ENCODE measurements around the gene IL18R1.

DNA sequence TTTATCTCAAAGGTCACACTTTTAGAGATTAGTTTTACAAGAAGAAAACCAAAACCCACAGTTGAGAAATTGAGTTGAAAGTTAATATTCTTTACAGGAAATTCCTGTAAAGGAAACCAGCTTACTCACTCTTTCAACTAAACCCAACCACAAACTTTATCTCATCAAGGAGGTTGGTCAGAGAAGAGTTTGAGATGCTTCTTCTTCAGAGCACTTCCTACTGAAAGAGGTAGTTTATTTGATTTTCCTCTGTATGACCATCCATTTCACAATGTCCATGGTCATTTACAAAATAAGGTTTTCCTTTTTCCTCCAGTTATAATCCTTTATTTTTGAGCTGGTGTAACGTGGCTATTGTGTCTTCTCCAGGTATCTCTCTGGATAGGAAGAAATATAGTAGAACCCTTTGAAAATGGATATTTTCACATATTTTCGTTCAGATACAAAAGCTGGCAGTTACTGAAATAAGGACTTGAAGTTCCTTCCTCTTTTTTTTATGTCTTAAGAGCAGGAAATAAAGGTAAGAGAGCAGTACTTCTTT, 62.9 kb downstream of the IL18R1 start:
- TF ChIP-seq EZH2 (IDR thresholded peaks at IDR 0.05; ENCODE audit: insufficient read depth, low read length) = no peak
- TF ChIP-seq, protein P1, sequence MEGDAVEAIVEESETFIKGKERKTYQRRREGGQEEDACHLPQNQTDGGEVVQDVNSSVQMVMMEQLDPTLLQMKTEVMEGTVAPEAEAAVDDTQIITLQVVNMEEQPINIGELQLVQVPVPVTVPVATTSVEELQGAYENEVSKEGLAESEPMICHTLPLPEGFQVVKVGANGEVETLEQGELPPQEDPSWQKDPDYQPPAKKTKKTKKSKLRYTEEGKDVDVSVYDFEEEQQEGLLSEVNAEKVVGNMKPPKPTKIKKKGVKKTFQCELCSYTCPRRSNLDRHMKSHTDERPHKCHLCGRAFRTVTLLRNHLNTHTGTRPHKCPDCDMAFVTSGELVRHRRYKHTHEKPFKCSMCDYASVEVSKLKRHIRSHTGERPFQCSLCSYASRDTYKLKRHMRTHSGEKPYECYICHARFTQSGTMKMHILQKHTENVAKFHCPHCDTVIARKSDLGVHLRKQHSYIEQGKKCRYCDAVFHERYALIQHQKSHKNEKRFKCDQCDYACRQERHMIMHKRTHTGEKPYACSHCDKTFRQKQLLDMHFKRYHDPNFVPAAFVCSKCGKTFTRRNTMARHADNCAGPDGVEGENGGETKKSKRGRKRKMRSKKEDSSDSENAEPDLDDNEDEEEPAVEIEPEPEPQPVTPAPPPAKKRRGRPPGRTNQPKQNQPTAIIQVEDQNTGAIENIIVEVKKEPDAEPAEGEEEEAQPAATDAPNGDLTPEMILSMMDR (IDR thresholded peaks at IDR 0.05; ENCODE audit: insufficient read depth, low read depth, low read length) = no peak
